ENCODE measurements around the gene CROCC. TPM values are rescaled to one million over a fixed set of nuclear protein-coding genes. Genes with fewer than 3 reads are reported as not detected.
A peak's percentile ranks its signal among the peaks of the same experiment; 100 is the strongest.

The CROCC gene
- total and polyA plus RNA-seq, 9 of the 15 experiments (the other 6 are each of a cell fraction or from before 2014, with no cell fraction given), result 0.17 to 15.4 (median 7.6) TPM

- TF ChIP-seq ZNF780A (CRISPR knock-in tag; IDR thresholded peaks at IDR 0.05) (peak; percentile 99), MNT (conservative IDR thresholded peaks at IDR 0.05) (peak; percentile 90 to 94), ARID1B (IDR thresholded peaks at IDR 0.05) (peak; percentile 61), THRAP3 (IDR thresholded peaks at IDR 0.05; ENCODE audit: borderline replicate concordance) (peak; percentile 98), BRD4 (IDR thresholded peaks at IDR 0.05) (peak; percentile 83; the same call in 1 of the 2 replicates), C11orf30 (IDR thresholded peaks at IDR 0.05; ENCODE audit: low read depth) (no peak), SIX5 (IDR thresholded peaks at IDR 0.05; ENCODE audit: borderline replicate concordance in 1 of 2, insufficient read depth in 1 of 2, low read depth in 1 of 2, low read length in 2 of 2) (0 out of 4 replicates have a peak, but pooled peaks have one; percentile 2 to 13), ATF2 (CRISPR knock-in tag; IDR thresholded peaks at IDR 0.05) (no peak), MCM2 (IDR thresholded peaks at IDR 0.05; ENCODE audit: low read depth) (no peak), TBP (optimal IDR thresholded peaks at IDR 0.05; ENCODE audit: low read depth, low read length) (no peak), BDP1 (IDR thresholded peaks at IDR 0.05; ENCODE audit: insufficient read depth, insufficient read length) (no peak), ZNF766 (CRISPR knock-in tag; conservative IDR thresholded peaks at IDR 0.05) (peak; percentile 94), NELFE (IDR thresholded peaks at IDR 0.05; ENCODE audit: insufficient read depth, insufficient read length) (peak; percentile 81), ZNF316 (IDR thresholded peaks at IDR 0.05) (peak; percentile 99), MITF (IDR thresholded peaks at IDR 0.05) (peak; percentile 48; the same call in 1 of the 2 replicates), CEBPB (tag; IDR thresholded peaks at IDR 0.05) (no peak), MAFG (tag; conservative IDR thresholded peaks at IDR 0.05) (no peak), ARID2 (IDR thresholded peaks at IDR 0.05) (0 out of 2 replicates have a peak, but pooled peaks have one; percentile 18), NR2C2 (CRISPR knock-in tag; IDR thresholded peaks at IDR 0.05) (peak; percentile 1; the same call in 1 of the 2 replicates), NR2C2 (tag; IDR thresholded peaks at IDR 0.05) (peak; percentile 70), ZNF696 (CRISPR knock-in tag; conservative IDR thresholded peaks at IDR 0.05) (peak; percentile 100), SRF (CRISPR knock-in tag; IDR thresholded peaks at IDR 0.05) (peak; percentile 33 to 97; a peak in 3 of 4 replicates), DLX4 (CRISPR knock-in tag; IDR thresholded peaks at IDR 0.05) (peak; percentile 98), SNAPC5 (CRISPR knock-in tag; IDR thresholded peaks at IDR 0.05) (peak; percentile 97)
Measured at GRCh38 chr1:16905110-16905867, 16.4 kb upstream of the CROCC start (continued).
